SK-N-SH (cell line): ENCODE measurements around the gene CTCFL. TPM values are rescaled to one million over a fixed set of nuclear protein-coding genes. Genes with fewer than 3 reads are reported as not detected.

Experiments used
- CTCF ChIA-PET: fragments of 300-600, 350-600 bp; formaldehyde crosslinking; extraction: SDS; loops from one replicate; lab custom pipeline; 2021; lab: Yijun Ruan, JAX
- POLR2A ChIA-PET: fragments of 350-600 bp; sonication (Branson Sonifier 250); formaldehyde crosslinking; extraction: SDS; loops from one replicate; lab custom pipeline; 2020; ENCODE audit warnings: antibody characterized with exemption, inconsistent platforms; lab: Yijun Ruan, JAX
- DNase-seq: peaks from one replicate; pipeline ENCODE4 v3.0.0; 2012
- H2AFZ ChIP-seq: fragments of 200-600 bp; sonication (generic); 2 replicates; pipeline ENCODE4 v1.8.1; 2016; ENCODE audit warnings: antibody characterized with exemption, mild to moderate bottlenecking, low read depth
- H3F3A ChIP-seq: fragments of 200-600 bp; sonication (generic); replicated peaks from 2 replicates; pipeline ENCODE3; 2016; ENCODE audit warnings: antibody characterized with exemption, mild to moderate bottlenecking; ENCODE audit not compliant: insufficient read depth
- H3K27ac ChIP-seq, 2 experiments: fragments of 200-500 bp in 1 of 2; fragments of 200-600 bp in 1 of 2; sonication (Bioruptor generic) in 1 of 2; sonication (generic), shearing (Covaris generic) in 1 of 2; 2 replicates each; pipeline versions ENCODE4 v1.5.1 to v1.6.1; 2014 to 2016; ENCODE audit warnings: low read depth in 2 of 2, inconsistent platforms in 1 of 2, low read length in 1 of 2, mild to moderate bottlenecking in 1 of 2, mixed read lengths in 1 of 2
- H3K27me3 ChIP-seq: fragments of 200-600 bp; sonication (generic), shearing (Covaris generic); 2 replicates; pipeline ENCODE4 v1.6.1; 2016; ENCODE audit warnings: mixed run types; ENCODE audit not compliant: insufficient read depth
- H3K36me3 ChIP-seq, 2 experiments: fragments of 200-500 bp in 1 of 2; fragments of 200-600 bp in 1 of 2; sonication (Bioruptor generic) in 1 of 2; sonication (generic) in 1 of 2; replicated peaks in 1 of 2; 2 replicates each; pipeline versions ENCODE3 to v1.5.1; 2014 to 2016; ENCODE audit warnings: low read length in 1 of 2, mild to moderate bottlenecking in 1 of 2; ENCODE audit not compliant: insufficient read depth in 2 of 2, control insufficient read depth in 1 of 2
- H3K4me1 ChIP-seq, 2 experiments: fragments of 200-500 bp in 1 of 2; fragments of 200-600 bp in 1 of 2; sonication (Bioruptor generic) in 1 of 2; sonication (generic), shearing (Covaris generic) in 1 of 2; 2 replicates each; pipeline versions ENCODE4 v1.5.1 to v1.6.1; 2014 to 2016; ENCODE audit warnings: low read depth in 1 of 2, low read length in 1 of 2, mixed run types in 1 of 2; ENCODE audit not compliant: insufficient read depth in 2 of 2, control insufficient read depth in 1 of 2
- H3K4me2 ChIP-seq: fragments of 200-600 bp; sonication (generic), shearing (Covaris generic); 2 replicates; pipeline ENCODE4 v1.6.1; 2017; ENCODE audit warnings: mixed run types
- H3K4me3 ChIP-seq, 2 experiments: fragments of 200-500 bp in 1 of 2; fragments of 200-600 bp in 1 of 2; sonication (Bioruptor generic) in 1 of 2; sonication (generic), shearing (Covaris generic) in 1 of 2; 2 replicates each; pipeline versions ENCODE4 v1.5.1 to v1.8.1; 2014 to 2016; ENCODE audit warnings: low read depth in 2 of 2, inconsistent platforms in 1 of 2, low read length in 1 of 2, mild to moderate bottlenecking in 1 of 2, mixed read lengths in 1 of 2, moderate library complexity in 1 of 2
- H3K79me2 ChIP-seq: fragments of 200-600 bp; sonication (generic); 2 replicates; pipeline ENCODE4 v1.8.1; 2017; ENCODE audit warnings: mild to moderate bottlenecking; ENCODE audit not compliant: insufficient read depth
- H3K9ac ChIP-seq: fragments of 200-600 bp; sonication (generic); 2 replicates; pipeline ENCODE4 v1.6.1; 2017; ENCODE audit warnings: mixed run types
- H3K9me2 ChIP-seq: fragments of 200-600 bp; sonication (generic); 2 replicates; pipeline ENCODE4 v1.6.1; 2017; ENCODE audit warnings: mixed run types
- H3K9me3 ChIP-seq: fragments of 200-600 bp; sonication (generic); 2 replicates; pipeline ENCODE4 v1.6.1; 2017; ENCODE audit warnings: mixed run types, mild to moderate bottlenecking, moderate library complexity
- H4K20me1 ChIP-seq: fragments of 200-600 bp; sonication (generic); 2 replicates; pipeline ENCODE4 v1.6.1; 2017; ENCODE audit warnings: mild to moderate bottlenecking, mixed run types; ENCODE audit not compliant: insufficient read depth
- CTCF ChIP-seq: fragments of 200-600 bp; sonication (generic); IDR thresholded peaks from 2 replicates; pipeline ENCODE4 v1.6.1; 2017; ENCODE audit warnings: antibody characterized with exemption, mild to moderate bottlenecking, moderate library complexity
- FOSL2 ChIP-seq: IDR thresholded peaks from 2 replicates; pipeline ENCODE4 v1.4.0; 2012; ENCODE audit warnings: low read depth, mild to moderate bottlenecking, moderate library complexity, borderline replicate concordance
- FOXJ3 ChIP-seq: sonication (generic); formaldehyde crosslinking; IDR thresholded peaks from 2 replicates; pipeline ENCODE4 v1.5.1; 2020; ENCODE audit warnings: mild to moderate bottlenecking, missing genetic modification reagents
- FOXM1 ChIP-seq: IDR thresholded peaks from 2 replicates; pipeline ENCODE4 v1.4.0; 2012; ENCODE audit warnings: low read depth, mild to moderate bottlenecking
- IRF3 ChIP-seq: fragments of 150-350 bp; IDR thresholded peaks from 2 replicates; pipeline ENCODE4 v1.6.1; 2016; ENCODE audit warnings: mild to moderate bottlenecking, low read depth, low read length
- JUND ChIP-seq: IDR thresholded peaks from 2 replicates; pipeline ENCODE4 v1.4.0; 2012
- MAX ChIP-seq: IDR thresholded peaks from 2 replicates; pipeline ENCODE4 v1.4.0; 2012; ENCODE audit warnings: low read depth
- MEF2A ChIP-seq: IDR thresholded peaks from 2 replicates; pipeline ENCODE4 v1.4.0; 2012; ENCODE audit warnings: low read depth, borderline replicate concordance
- NFIC ChIP-seq: IDR thresholded peaks from 2 replicates; pipeline ENCODE4 v1.4.0; 2012; ENCODE audit warnings: borderline replicate concordance
- NRF1 ChIP-seq: IDR thresholded peaks from 2 replicates; pipeline ENCODE4 v1.6.1; 2012; ENCODE audit warnings: low read depth, mild to moderate bottlenecking, low read length
- RAD21 ChIP-seq: IDR thresholded peaks from 2 replicates; pipeline ENCODE4 v1.6.1; 2012; ENCODE audit warnings: mild to moderate bottlenecking, low read length
- REST ChIP-seq: IDR thresholded peaks from 2 replicates; pipeline ENCODE4 v1.6.1; 2012; ENCODE audit warnings: mild to moderate bottlenecking, low read depth, low read length, moderate library complexity
- RXRA ChIP-seq: IDR thresholded peaks from 2 replicates; pipeline ENCODE4 v1.4.0; 2012; ENCODE audit warnings: low read depth, mild to moderate bottlenecking, borderline replicate concordance
- SIN3A ChIP-seq: IDR thresholded peaks from 2 replicates; pipeline ENCODE4 v1.6.1; 2012; ENCODE audit warnings: low read depth, mild to moderate bottlenecking, low read length, moderate library complexity, borderline replicate concordance
- TAF1 ChIP-seq: IDR thresholded peaks from 2 replicates; pipeline ENCODE4 v1.6.1; 2012; ENCODE audit warnings: low read depth, mild to moderate bottlenecking, low read length, moderate library complexity, borderline replicate concordance
- TEAD4 ChIP-seq: IDR thresholded peaks from 2 replicates; pipeline ENCODE4 v1.4.0; 2012; ENCODE audit warnings: mild to moderate bottlenecking, borderline replicate concordance; ENCODE audit not compliant: insufficient read depth
- USF1 ChIP-seq: IDR thresholded peaks from 2 replicates; pipeline ENCODE4 v1.4.0; 2012; ENCODE audit warnings: low read depth, borderline replicate concordance
- YY1 ChIP-seq: IDR thresholded peaks from 2 replicates; pipeline ENCODE4 v1.4.0; 2012; ENCODE audit warnings: low read depth, mild to moderate bottlenecking
- WGBS: methylation state at CpG from one replicate; pipeline ENCODE4 v1.1.6; 2017; ENCODE audit warnings: low lambda C conversion rate; 5-methylcytosine and 5-hydroxymethylcytosine counted together
- polyA plus RNA-seq, 3 experiments: library from polyadenylated mRNA; depleted of rRNA; stranded (reverse); fragments of >200 nt; gene quantifications; 2 replicates each; pipeline ENCODE4 v1.2.3, GENCODE V29; 2012

CTCFL gene
- polyA plus RNA-seq, 1 of the 3 experiments (the other 2 are of a cell fraction) = not detected

- H2AFZ ChIP-seq = no peak overlapping the region
- H3K9me3 ChIP-seq = no peaks in the 10 kb centered on the region
- no peaks in the 10 kb centered on the region for H3K9me2 ChIP-seq
- no peaks in the 10 kb centered on the region for H4K20me1 ChIP-seq
- H3K79me2 ChIP-seq = no peaks in the 10 kb centered on the region
- H3K27ac ChIP-seq = no peak overlapping the region
- H3K4me2 ChIP-seq = no peak overlapping the region
- H3K9ac ChIP-seq = no peak overlapping the region
- H3K4me3 ChIP-seq = no peak overlapping the region
- 90% methylated on average over 2 of the region's 2 CpGs for WGBS
- H3K4me1 ChIP-seq = peaks cover 0 to 17% of the 10 kb centered on the region in 2 experiments; a peak in 1 of 4 replicates
- peaks cover 11% of the 10 kb centered on the region for H3K27me3 ChIP-seq
- H3K36me3 ChIP-seq = no peaks in the 10 kb centered on the region
- no peak for TF ChIP-seq MEF2A
- DNase-seq = no peak
- no peaks in the 10 kb centered on the region for H3F3A ChIP-seq
- CTCF ChIA-PET = interaction anchor here (0.6 to 2.5 kb wide), 3 partner anchors 22 to 619 kb away, joined by 4 to 12 read pairs (median 9); no protein-coding TSS in a partner anchor
- POLR2A ChIA-PET = no interaction called here
Observed at GRCh38 chr20:57474205-57474604, 50.7 kb downstream of the CTCFL start.

GRCh38 chr20:57473246-57474048 is 51.5 kb downstream of the CTCFL start:
- Histone ChIP-seq H3K9ac (no peak overlapping the region), H3K9me2 (no peaks in the 10 kb centered on the region), H3K79me2 (no peaks in the 10 kb centered on the region), H3K27me3 (peaks cover 7% of the 10 kb centered on the region; the same call in 1 of the 2 replicates), H3K4me2 (no peak overlapping the region), H3F3A (no peaks in the 10 kb centered on the region), H3K4me1 (peaks cover 0 to 17% of the 10 kb centered on the region in 2 experiments; a peak in 1 of 4 replicates), H3K9me3 (no peaks in the 10 kb centered on the region), H3K4me3 (no peak overlapping the region), H2AFZ (no peak overlapping the region), H3K36me3 (no peaks in the 10 kb centered on the region), H3K27ac (no peak overlapping the region), H4K20me1 (no peaks in the 10 kb centered on the region)
- 46% methylated on average over 13 of the region's 16 CpGs for WGBS
- DNase-seq = no peak
- ChIA-PET POLR2A (no interaction called here), CTCF (interaction anchor here (0.6 to 2.5 kb wide), 4 partner anchors 23 to 620 kb away, joined by 3 to 12 read pairs (median 6); no protein-coding TSS in a partner anchor)
- TF ChIP-seq FOXM1 (no peak), TEAD4 (no peak), FOSL2 (no peak), MEF2A (no peak), IRF3 (no peak), JUND (no peak), SIN3A (no peak), YY1 (no peak), TAF1 (no peak), CTCF (no peak), RAD21 (no peak), RXRA (no peak), NFIC (no peak), FOXJ3 (CRISPR knock-in tag) (no peak), MAX (no peak), USF1 (no peak), NRF1 (no peak), REST (no peak)
